HFF-Myc (cell line): ENCODE data around the gene PARVB.

ENCODE experiments used
- DNase-seq: peaks from one replicate; pipeline ENCODE4 v3.0.0-alpha.2; 2011; ENCODE audit warnings: low read depth; ENCODE audit errors: extremely low read depth
- H3K4me3 ChIP-seq: replicated peaks from 2 replicates; pipeline ENCODE4 v1.5.1; 2011; ENCODE audit warnings: low read depth, mild to moderate bottlenecking, control low read depth, low read length
- TF ChIP-seq, protein P1 (sequence below): IDR thresholded peaks from 2 replicates; pipeline ENCODE4 v1.5.1; 2012; ENCODE audit warnings: mild to moderate bottlenecking, low read depth, low read length, control low read depth; ENCODE audit errors: missing control alignments

The PARVB gene

DNA sequence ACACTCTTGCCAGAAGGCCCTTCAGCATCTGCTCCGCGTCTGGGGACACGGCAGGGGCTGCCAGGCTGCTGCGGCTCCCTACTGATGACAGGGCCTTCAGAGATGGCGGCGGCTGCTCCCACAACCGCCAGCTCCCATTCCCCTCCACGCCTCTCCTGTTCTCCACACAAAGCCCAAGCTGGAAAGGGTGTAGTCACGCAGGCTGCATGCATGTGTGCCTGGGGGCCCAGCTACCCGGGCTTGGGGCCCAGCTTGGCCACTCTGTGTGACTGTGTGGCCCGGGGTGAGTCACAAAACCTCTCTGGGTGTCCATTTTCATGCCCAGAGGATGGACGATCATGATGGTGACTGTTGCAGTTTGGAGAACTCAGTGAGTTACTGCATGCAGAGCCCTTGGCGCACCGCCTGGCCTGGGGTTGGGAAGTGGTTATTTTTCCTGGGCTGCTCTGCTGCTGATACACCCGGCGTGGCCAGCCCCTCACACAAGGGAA is 31.7 kb upstream of the PARVB start:
- DNase-seq = peak; percentile 4
- H3K4me3 ChIP-seq = no peak overlapping the region
- TF ChIP-seq, protein P1, sequence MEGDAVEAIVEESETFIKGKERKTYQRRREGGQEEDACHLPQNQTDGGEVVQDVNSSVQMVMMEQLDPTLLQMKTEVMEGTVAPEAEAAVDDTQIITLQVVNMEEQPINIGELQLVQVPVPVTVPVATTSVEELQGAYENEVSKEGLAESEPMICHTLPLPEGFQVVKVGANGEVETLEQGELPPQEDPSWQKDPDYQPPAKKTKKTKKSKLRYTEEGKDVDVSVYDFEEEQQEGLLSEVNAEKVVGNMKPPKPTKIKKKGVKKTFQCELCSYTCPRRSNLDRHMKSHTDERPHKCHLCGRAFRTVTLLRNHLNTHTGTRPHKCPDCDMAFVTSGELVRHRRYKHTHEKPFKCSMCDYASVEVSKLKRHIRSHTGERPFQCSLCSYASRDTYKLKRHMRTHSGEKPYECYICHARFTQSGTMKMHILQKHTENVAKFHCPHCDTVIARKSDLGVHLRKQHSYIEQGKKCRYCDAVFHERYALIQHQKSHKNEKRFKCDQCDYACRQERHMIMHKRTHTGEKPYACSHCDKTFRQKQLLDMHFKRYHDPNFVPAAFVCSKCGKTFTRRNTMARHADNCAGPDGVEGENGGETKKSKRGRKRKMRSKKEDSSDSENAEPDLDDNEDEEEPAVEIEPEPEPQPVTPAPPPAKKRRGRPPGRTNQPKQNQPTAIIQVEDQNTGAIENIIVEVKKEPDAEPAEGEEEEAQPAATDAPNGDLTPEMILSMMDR = no peak

DNA sequence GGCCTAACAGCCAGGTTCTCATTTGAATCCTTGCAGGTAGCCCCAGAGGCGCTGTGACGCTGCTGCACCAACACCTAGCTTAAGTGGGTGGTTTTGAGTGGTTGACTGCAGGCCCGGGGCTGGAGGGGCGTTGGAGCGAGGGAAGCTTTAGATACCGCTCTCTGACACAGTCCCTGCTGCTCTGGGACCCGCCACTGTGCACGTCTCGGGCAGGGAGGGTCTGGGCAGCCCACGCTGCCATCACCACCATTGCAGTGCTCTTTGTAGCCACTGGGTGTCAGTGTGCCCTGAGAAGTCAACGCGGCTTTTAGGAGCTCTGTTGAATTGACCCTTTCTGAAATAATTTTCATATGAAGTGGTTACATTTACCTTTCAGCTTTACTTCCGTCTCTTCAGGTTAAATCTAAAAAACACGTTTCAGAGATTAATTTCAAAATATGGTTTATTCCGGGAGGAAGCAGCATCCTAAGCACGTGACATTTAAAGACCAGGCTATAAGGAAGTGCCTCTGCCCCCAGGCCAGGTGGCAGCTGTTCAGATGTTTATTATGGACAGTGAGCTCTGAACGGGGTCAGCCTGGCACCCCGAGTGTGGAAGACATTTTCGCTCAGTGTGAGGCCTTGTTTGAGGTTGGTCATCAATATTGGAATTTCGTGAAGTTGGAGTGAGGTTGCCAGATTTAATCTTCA is 30.9 kb upstream of the PARVB start:
- no peak overlapping the region for H3K4me3 ChIP-seq
- TF ChIP-seq, protein P1 = peak; percentile 96
- DNase-seq = peak; percentile 24

DNA sequence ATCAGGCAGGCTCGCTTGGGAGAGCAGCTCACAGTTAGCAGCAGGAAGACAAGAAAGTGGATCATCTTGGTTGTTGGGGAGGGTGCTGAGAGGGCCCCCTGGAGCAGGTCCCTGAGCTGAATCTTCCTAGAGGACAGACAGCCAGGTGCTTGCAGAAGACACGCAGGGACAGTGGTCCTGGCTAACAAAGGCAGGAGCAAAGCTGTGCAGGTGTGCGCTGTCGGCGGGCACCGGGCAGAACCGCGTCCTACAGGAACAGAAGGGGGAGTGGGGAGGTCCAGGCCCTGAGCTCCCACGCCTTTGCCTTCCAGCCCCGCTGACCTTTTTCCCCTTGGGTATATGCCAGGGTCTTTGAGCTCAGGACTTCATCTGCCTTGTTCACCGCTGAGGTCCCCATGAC is 30.1 kb upstream of the PARVB start:
- no peak for DNase-seq
- TF ChIP-seq, protein P1 = no peak
- no peak overlapping the region for H3K4me3 ChIP-seq

DNA sequence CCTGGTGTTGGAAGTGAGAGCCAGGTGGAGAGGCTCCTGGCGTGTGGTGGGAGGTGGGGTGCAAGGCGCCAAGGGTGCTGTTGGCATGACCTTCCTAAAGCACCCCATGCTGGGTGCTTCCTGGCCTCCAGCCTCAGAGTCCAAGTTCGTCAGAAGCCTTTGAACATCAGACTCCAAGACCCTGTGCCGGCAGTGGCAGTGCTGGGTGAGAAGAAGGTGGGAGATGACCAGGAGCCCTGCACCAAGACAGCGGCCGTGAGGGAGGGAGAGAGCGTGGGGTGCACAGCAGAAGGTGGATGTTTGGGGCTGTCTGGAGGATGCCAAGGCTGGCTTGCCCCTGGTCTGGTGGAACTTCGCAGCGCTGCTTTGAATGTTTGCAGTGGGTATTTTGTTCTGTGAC is 29.7 kb upstream of the PARVB start:
- TF ChIP-seq, protein P1 = no peak
- H3K4me3 ChIP-seq = no peak overlapping the region
- no peak for DNase-seq

DNA sequence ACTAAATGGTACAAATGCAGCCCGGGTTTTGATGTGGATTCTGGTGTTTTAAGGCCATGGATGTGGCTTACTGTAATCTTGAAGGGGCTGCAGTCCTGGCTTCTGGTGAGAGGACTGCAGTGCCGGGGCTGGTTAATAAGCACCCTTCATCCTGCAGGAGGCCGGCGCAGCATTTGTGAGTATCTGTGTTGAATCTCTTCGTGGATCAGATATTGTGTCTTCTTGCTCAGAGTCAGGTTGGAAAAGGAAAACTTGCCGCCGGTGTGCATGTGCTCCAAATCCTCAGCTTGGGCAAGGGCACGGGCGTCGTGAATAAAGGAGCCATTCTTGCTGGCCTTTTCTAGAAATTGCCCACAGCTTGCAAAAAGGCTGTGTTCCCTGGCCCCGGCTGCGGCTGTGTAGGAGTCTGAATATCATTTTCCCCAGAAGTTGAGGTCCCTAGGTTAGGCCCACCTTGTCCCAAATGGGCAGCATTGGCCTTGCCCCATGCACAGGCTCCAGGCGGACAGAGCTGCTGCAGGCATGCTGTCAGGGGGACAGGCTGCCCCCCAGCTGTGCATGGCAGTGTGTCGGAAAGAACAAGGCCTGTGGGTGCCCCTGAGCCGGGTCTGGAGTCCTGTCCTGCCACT is 28.9 kb upstream of the PARVB start:
- no peak for DNase-seq
- no peak overlapping the region for H3K4me3 ChIP-seq

DNA sequence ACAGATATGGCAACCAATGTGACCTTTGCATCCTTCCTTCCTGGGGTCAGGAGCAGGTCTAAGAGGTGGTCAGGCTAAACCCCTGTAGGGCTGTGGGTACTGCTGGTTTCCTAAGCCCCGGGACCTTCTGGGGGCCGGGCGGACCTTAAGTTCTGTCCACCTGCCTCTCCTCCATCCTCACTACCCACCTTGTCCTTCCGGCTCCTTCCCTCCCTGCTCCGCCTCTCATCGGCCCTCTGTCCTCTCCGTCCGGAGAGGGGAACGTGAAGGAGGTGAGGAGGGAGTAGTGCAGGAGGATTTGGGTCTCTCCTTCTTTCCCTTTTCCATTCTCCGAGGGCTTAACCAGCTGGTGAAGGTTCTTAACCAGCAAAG is 28.3 kb upstream of the PARVB start:
- TF ChIP-seq, protein P1 = no peak
- H3K4me3 ChIP-seq = no peak overlapping the region
- DNase-seq = no peak

More for the DNA sequence above, 28.9 kb upstream of the PARVB start:
- TF ChIP-seq, protein P1 = no peak
